Neural cell (in vitro differentiated cells): Measurements from ENCODE around the gene GNG12. TPM values are rescaled to one million over a fixed set of nuclear protein-coding genes. Genes with fewer than 3 reads are reported as not detected.

ENCODE experiments used
- H2AFZ ChIP-seq: fragments of 200-600, 300-800 bp; sonication (generic), shearing (Covaris generic); 2 replicates; pipeline ENCODE4 v1.6.0; 2014; ENCODE audit warnings: low read depth, mild to moderate bottlenecking, antibody characterized with exemption, low read length, moderate library complexity
- H3F3A ChIP-seq: fragments of 200-600 bp; shearing (Covaris generic); 2 replicates; pipeline ENCODE4 v1.6.1; 2016; ENCODE audit warnings: mild to moderate bottlenecking, moderate library complexity, mixed read lengths, antibody characterized with exemption, low read length; ENCODE audit not compliant: insufficient read depth, poor library complexity, severe bottlenecking
- H3K27ac ChIP-seq: fragments of 200-600, 300-800 bp; sonication (generic), shearing (Covaris generic); 2 replicates; pipeline ENCODE4 v1.5.1; 2014; ENCODE audit warnings: mild to moderate bottlenecking, low read length, moderate library complexity
- H3K27me3 ChIP-seq: fragments of 300-800, 200-600 bp; sonication (generic), shearing (Covaris generic); 2 replicates; pipeline ENCODE4 v1.6.0; 2014; ENCODE audit warnings: mild to moderate bottlenecking, low read depth, low read length, moderate library complexity; ENCODE audit not compliant: insufficient read depth
- H3K36me3 ChIP-seq: fragments of 300-800, 200-600 bp; sonication (generic), shearing (Covaris generic); 2 replicates; pipeline ENCODE4 v1.5.1; 2014; ENCODE audit warnings: mild to moderate bottlenecking, antibody characterized with exemption, low read length, moderate library complexity; ENCODE audit not compliant: insufficient read depth
- H3K4me2 ChIP-seq: fragments of 300-800, 200-600 bp; sonication (generic), shearing (Covaris generic); 2 replicates; pipeline ENCODE4 v1.6.0; 2014; ENCODE audit warnings: mild to moderate bottlenecking, low read length
- H3K4me3 ChIP-seq: fragments of 300-800, 200-600 bp; sonication (generic), shearing (Covaris generic); 2 replicates; pipeline ENCODE4 v1.5.1; 2014; ENCODE audit warnings: mild to moderate bottlenecking, low read length, moderate library complexity
- H3K79me2 ChIP-seq: fragments of 200-600 bp; shearing (Covaris generic); replicated peaks from 2 replicates; pipeline ENCODE4 v1.6.0; 2014; ENCODE audit warnings: mild to moderate bottlenecking, low read length, moderate library complexity; ENCODE audit not compliant: insufficient read depth
- H3K9ac ChIP-seq: fragments of 300-800, 200-600 bp; sonication (generic), shearing (Covaris generic); 2 replicates; pipeline ENCODE4 v1.6.1; 2016; ENCODE audit warnings: mild to moderate bottlenecking, low read length, mixed read lengths
- H3K9me2 ChIP-seq: fragments of 200-600 bp; shearing (Covaris generic); 2 replicates; pipeline ENCODE4 v1.6.1; 2016; ENCODE audit warnings: mild to moderate bottlenecking, low read length, mixed read lengths; ENCODE audit not compliant: insufficient read depth
- H3K9me3 ChIP-seq: fragments of 200-600, 300-800 bp; sonication (generic), shearing (Covaris generic); 2 replicates; pipeline ENCODE4 v1.6.1; 2016; ENCODE audit warnings: mild to moderate bottlenecking, mixed run types, low read length, moderate library complexity, mixed read lengths
- H4K20me1 ChIP-seq: fragments of 200-600 bp; shearing (Covaris generic); 2 replicates; pipeline ENCODE4 v1.6.1; 2016; ENCODE audit warnings: mild to moderate bottlenecking, mixed run types; ENCODE audit not compliant: insufficient read depth
- EP300 ChIP-seq: fragments of 450-650 bp; conservative IDR thresholded peaks from 2 replicates; pipeline ENCODE4 v1.6.1; 2014; ENCODE audit warnings: antibody characterized with exemption, mild to moderate bottlenecking, moderate library complexity; ENCODE audit not compliant: poor library complexity, severe bottlenecking
- EZH2 ChIP-seq: fragments of 200-600, 300-800 bp; shearing (Covaris generic), sonication (generic); IDR thresholded peaks from 2 replicates; pipeline ENCODE4 v1.6.1; 2014; ENCODE audit warnings: antibody characterized with exemption, low read length, borderline replicate concordance, mild to moderate bottlenecking; ENCODE audit not compliant: insufficient read depth, poor library complexity, severe bottlenecking
- MXI1 ChIP-seq: fragments of 450-650 bp; conservative IDR thresholded peaks from 2 replicates; pipeline ENCODE4 v1.6.1; 2014; ENCODE audit warnings: antibody characterized with exemption, mild to moderate bottlenecking; ENCODE audit not compliant: poor library complexity, severe bottlenecking
- POLR2AphosphoS5 ChIP-seq: IDR thresholded peaks from 2 replicates; pipeline ENCODE4 v1.6.1; 2012
- RAD21 ChIP-seq: fragments of 450-650 bp; conservative IDR thresholded peaks from 2 replicates; pipeline ENCODE4 v1.6.1; 2014; ENCODE audit warnings: antibody characterized with exemption, mild to moderate bottlenecking, moderate library complexity
- SMC3 ChIP-seq: fragments of 450-650 bp; conservative IDR thresholded peaks from 2 replicates; pipeline ENCODE4 v1.6.1; 2014; ENCODE audit warnings: antibody characterized with exemption, mild to moderate bottlenecking, moderate library complexity; ENCODE audit not compliant: poor library complexity
- TAF1 ChIP-seq: IDR thresholded peaks from 2 replicates; pipeline ENCODE4 v1.6.1; 2012; ENCODE audit warnings: low read depth
- polyA plus RNA-seq: library from polyadenylated mRNA; depleted of rRNA; stranded (reverse); fragments of >200 nt; gene quantifications from 2 replicates; pipeline ENCODE4 v1.2.3, GENCODE V29; 2014
- TF ChIP-seq, protein P1 (sequence below): fragments of 450-650 bp; IDR thresholded peaks from 2 replicates; pipeline ENCODE4 v1.5.1; 2014; ENCODE audit warnings: antibody characterized with exemption, mild to moderate bottlenecking, moderate library complexity; ENCODE audit not compliant: poor library complexity, severe bottlenecking
- TF ChIP-seq, protein P2 (sequence below): IDR thresholded peaks from 2 replicates; pipeline ENCODE4 v1.6.1; 2012; ENCODE audit warnings: borderline replicate concordance

GNG12 gene
- polyA plus RNA-seq, 1 donor from 2014 or later, result 0.35 TPM

DNA sequence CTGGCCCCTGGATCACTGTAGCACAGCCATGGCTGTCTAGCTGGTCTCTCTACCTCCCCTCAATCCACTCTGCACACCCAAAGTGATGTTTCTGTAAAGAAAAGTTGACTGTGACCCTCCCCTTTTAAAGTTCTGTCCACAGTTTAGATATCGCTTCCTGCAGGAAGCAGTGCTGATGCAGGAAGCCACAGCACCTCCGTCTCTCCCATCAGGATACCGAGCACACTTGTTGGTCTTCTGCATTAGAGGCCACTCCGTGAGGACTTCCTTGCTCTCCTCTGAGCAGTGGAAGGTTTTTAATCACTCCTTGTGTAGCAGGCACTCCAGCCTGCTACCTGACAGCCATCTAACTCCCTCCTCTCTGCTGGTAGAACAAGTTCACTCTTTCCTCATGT lies 78.7 kb downstream of the GNG12 start:
- no peaks in the 10 kb centered on the region for H3K36me3 ChIP-seq
- H3F3A ChIP-seq, result no peaks in the 10 kb centered on the region
- H3K9ac ChIP-seq, result no peak overlapping the region
- no peak for TF ChIP-seq MXI1
- TF ChIP-seq RAD21, result no peak
- no peak for TF ChIP-seq POLR2AphosphoS5
- no peak overlapping the region for H3K4me3 ChIP-seq
- H3K79me2 ChIP-seq, result no peaks in the 10 kb centered on the region
- H4K20me1 ChIP-seq, result no peaks in the 10 kb centered on the region
- no peaks in the 10 kb centered on the region for H3K9me2 ChIP-seq
- H3K27me3 ChIP-seq, result no peaks in the 10 kb centered on the region
- no peaks in the 10 kb centered on the region for H3K9me3 ChIP-seq
- H3K27ac ChIP-seq, result no peak overlapping the region
- H3K4me2 ChIP-seq, result no peak overlapping the region
- no peak overlapping the region for H2AFZ ChIP-seq

DNA sequence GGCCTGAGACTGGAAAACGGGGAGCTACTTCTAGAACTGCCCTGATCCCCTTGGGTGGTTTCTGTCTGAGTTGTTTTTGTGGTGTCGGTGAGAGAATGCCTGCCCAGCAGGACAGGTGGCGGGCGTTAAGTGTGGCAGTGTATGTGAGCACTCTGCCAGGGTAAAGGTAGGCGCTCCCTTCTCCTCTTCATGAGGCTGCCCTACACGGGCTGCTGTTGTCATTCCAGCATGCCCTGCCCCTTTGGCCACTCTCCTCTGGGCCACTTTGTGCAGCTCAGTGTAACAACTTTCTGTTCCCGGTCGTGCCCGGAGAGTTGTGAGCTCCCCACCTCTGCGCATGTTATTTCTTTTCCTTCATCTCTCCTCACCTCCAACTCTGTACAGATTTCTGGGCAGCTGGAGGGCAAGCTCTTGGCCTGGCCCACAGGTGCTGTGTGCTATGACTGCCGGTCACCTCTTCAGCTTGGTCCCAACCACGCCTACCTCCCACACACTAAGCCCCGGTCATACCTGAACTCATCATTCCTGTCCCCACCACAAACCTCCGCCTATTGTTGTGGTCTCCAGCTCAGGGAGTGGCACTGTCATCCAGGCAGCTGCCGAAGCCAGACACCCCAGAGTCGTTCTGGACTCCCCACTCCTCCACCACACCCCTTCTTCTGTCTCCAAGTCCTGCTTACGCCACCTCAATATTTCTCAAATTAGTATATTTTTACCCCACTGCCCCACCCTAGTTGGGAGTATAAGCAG lies 79.3 kb downstream of the GNG12 start:
- Histone ChIP-seq H3K4me2 (no peak overlapping the region), H3K79me2 (no peaks in the 10 kb centered on the region), H4K20me1 (no peaks in the 10 kb centered on the region), H3K27me3 (no peaks in the 10 kb centered on the region), H3K9ac (no peak overlapping the region), H3K9me3 (no peaks in the 10 kb centered on the region), H3K4me3 (no peak overlapping the region), H3F3A (no peaks in the 10 kb centered on the region), H2AFZ (no peak overlapping the region), H3K36me3 (no peaks in the 10 kb centered on the region), H3K27ac (no peak overlapping the region), H3K9me2 (no peaks in the 10 kb centered on the region)
- no peak for TF ChIP-seq RAD21
- TF ChIP-seq SMC3, result no peak
- TF ChIP-seq, protein P1, sequence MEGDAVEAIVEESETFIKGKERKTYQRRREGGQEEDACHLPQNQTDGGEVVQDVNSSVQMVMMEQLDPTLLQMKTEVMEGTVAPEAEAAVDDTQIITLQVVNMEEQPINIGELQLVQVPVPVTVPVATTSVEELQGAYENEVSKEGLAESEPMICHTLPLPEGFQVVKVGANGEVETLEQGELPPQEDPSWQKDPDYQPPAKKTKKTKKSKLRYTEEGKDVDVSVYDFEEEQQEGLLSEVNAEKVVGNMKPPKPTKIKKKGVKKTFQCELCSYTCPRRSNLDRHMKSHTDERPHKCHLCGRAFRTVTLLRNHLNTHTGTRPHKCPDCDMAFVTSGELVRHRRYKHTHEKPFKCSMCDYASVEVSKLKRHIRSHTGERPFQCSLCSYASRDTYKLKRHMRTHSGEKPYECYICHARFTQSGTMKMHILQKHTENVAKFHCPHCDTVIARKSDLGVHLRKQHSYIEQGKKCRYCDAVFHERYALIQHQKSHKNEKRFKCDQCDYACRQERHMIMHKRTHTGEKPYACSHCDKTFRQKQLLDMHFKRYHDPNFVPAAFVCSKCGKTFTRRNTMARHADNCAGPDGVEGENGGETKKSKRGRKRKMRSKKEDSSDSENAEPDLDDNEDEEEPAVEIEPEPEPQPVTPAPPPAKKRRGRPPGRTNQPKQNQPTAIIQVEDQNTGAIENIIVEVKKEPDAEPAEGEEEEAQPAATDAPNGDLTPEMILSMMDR, result no peak
- TF ChIP-seq POLR2AphosphoS5, result no peak
- TF ChIP-seq EP300, result no peak

DNA sequence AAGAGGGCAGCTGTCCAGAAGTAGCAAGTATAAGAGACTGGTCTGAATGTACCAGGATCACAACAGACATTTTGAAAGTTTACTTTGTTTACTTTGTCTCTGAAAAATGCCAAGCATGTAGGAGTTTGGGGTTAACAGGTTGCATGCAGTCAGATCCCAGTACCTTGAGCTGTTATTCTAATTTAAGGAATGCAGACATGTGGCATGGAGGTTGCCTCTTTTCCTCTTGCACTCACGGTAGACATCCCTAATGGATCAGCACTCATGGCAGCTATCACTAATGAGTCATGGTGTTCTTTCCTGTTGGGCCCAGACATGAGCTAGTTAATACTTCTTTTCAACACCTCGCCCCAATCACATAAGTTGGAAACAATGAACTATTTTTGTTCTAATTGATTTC lies 81.0 kb downstream of the GNG12 start:
- Histone ChIP-seq H3K4me2 (no peak overlapping the region), H3K4me3 (no peak overlapping the region), H2AFZ (no peak overlapping the region), H3K9ac (no peak overlapping the region), H3F3A (no peaks in the 10 kb centered on the region), H3K9me3 (no peaks in the 10 kb centered on the region), H3K9me2 (no peaks in the 10 kb centered on the region), H3K27me3 (no peaks in the 10 kb centered on the region), H4K20me1 (no peaks in the 10 kb centered on the region), H3K27ac (no peak overlapping the region), H3K79me2 (no peaks in the 10 kb centered on the region), H3K36me3 (no peaks in the 10 kb centered on the region)
- no peak for TF ChIP-seq EP300
- no peak for TF ChIP-seq POLR2AphosphoS5
- no peak for TF ChIP-seq SMC3
- TF ChIP-seq MXI1, result no peak
- no peak for TF ChIP-seq EZH2
- TF ChIP-seq TAF1, result no peak
- TF ChIP-seq, protein P2, sequence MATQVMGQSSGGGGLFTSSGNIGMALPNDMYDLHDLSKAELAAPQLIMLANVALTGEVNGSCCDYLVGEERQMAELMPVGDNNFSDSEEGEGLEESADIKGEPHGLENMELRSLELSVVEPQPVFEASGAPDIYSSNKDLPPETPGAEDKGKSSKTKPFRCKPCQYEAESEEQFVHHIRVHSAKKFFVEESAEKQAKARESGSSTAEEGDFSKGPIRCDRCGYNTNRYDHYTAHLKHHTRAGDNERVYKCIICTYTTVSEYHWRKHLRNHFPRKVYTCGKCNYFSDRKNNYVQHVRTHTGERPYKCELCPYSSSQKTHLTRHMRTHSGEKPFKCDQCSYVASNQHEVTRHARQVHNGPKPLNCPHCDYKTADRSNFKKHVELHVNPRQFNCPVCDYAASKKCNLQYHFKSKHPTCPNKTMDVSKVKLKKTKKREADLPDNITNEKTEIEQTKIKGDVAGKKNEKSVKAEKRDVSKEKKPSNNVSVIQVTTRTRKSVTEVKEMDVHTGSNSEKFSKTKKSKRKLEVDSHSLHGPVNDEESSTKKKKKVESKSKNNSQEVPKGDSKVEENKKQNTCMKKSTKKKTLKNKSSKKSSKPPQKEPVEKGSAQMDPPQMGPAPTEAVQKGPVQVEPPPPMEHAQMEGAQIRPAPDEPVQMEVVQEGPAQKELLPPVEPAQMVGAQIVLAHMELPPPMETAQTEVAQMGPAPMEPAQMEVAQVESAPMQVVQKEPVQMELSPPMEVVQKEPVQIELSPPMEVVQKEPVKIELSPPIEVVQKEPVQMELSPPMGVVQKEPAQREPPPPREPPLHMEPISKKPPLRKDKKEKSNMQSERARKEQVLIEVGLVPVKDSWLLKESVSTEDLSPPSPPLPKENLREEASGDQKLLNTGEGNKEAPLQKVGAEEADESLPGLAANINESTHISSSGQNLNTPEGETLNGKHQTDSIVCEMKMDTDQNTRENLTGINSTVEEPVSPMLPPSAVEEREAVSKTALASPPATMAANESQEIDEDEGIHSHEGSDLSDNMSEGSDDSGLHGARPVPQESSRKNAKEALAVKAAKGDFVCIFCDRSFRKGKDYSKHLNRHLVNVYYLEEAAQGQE, result no peak
- TF ChIP-seq RAD21, result no peak
- TF ChIP-seq, protein P1, result no peak
